WTC11 (cell line): ENCODE measurements around the gene FOXF2. TPM values are rescaled to one million over a fixed set of nuclear protein-coding genes. Genes with fewer than 3 reads are reported as not detected.

ENCODE experiments used
- ATAC-seq: fragments of 200-7000 bp; cut with Tn5 transposase; 2 replicates; pipeline ENCODE4 v1.10.0; 2021; ENCODE audit warnings: mild to moderate bottlenecking, moderate library complexity
- CTCF ChIA-PET: fragments of 300-600 bp; sonication (Branson Sonifier 250); formaldehyde crosslinking; loops from one replicate; lab custom pipeline; 2021; ENCODE audit warnings: antibody characterized with exemption; lab: Charles Lee
- POLR2A ChIA-PET: fragments of 350-600 bp; sonication (Branson Sonifier 250); formaldehyde crosslinking; loops from one replicate; lab custom pipeline; 2021; ENCODE audit warnings: antibody characterized with exemption; lab: Charles Lee
- DNase-seq: peaks from one replicate; pipeline ENCODE4 v3.0.0; 2021; ENCODE audit warnings: low spot score
- H3K27ac Mint-ChIP-seq: 2 replicates; pipeline ENCODE4 v1.8.0; 2021; ENCODE audit warnings: mixed read lengths
- H3K27me3 Mint-ChIP-seq: 2 replicates; pipeline ENCODE4 v1.8.0; 2021; ENCODE audit warnings: low read depth, mild to moderate bottlenecking, moderate library complexity, mixed read lengths
- H3K36me3 Mint-ChIP-seq: 2 replicates; pipeline ENCODE4 v1.8.0; 2021; ENCODE audit warnings: mixed read lengths
- H3K4me1 Mint-ChIP-seq: 2 replicates; pipeline ENCODE4 v1.8.0; 2022; ENCODE audit warnings: mixed read lengths
- H3K4me3 Mint-ChIP-seq: 2 replicates; pipeline ENCODE4 v1.8.0; 2021; ENCODE audit warnings: mild to moderate bottlenecking, moderate library complexity, mixed read lengths
- H3K9me3 Mint-ChIP-seq: 2 replicates; pipeline ENCODE4 v1.8.0; 2021; ENCODE audit warnings: mixed read lengths
- ATF1 ChIP-seq: sonication (generic); formaldehyde crosslinking; IDR thresholded peaks from 2 replicates; pipeline ENCODE4 v1.8.1; 2023; ENCODE audit warnings: mild to moderate bottlenecking, moderate library complexity, missing genetic modification reagents
- ATF2 ChIP-seq: sonication (generic); formaldehyde crosslinking; IDR thresholded peaks from 2 replicates; pipeline ENCODE4 v1.8.1; 2022; ENCODE audit warnings: low read depth, missing genetic modification reagents, borderline replicate concordance
- E2F5 ChIP-seq: sonication (generic); formaldehyde crosslinking; IDR thresholded peaks from 2 replicates; pipeline ENCODE4 v1.8.1; 2022; ENCODE audit warnings: mild to moderate bottlenecking, moderate library complexity, missing genetic modification reagents
- ESRRA ChIP-seq: sonication (generic); formaldehyde crosslinking; IDR thresholded peaks from 2 replicates; pipeline ENCODE4 v1.8.1; 2022; ENCODE audit warnings: mild to moderate bottlenecking, missing genetic modification reagents, borderline replicate concordance
- FOXK1 ChIP-seq: sonication (generic); formaldehyde crosslinking; IDR thresholded peaks from 2 replicates; pipeline ENCODE4 v1.8.0; 2022; ENCODE audit warnings: mild to moderate bottlenecking, moderate library complexity, missing genetic modification reagents
- FOXP1 ChIP-seq: sonication (generic); formaldehyde crosslinking; IDR thresholded peaks from 2 replicates; pipeline ENCODE4 v1.8.0; 2022; ENCODE audit warnings: missing genetic modification reagents, mild to moderate bottlenecking, moderate library complexity, borderline replicate concordance
- NR1H2 ChIP-seq: sonication (generic); formaldehyde crosslinking; IDR thresholded peaks from 2 replicates; pipeline ENCODE4 v1.9.0; 2021; ENCODE audit warnings: mild to moderate bottlenecking, moderate library complexity, missing genetic modification reagents
- SMAD3 ChIP-seq: sonication (generic); formaldehyde crosslinking; IDR thresholded peaks from 2 replicates; pipeline ENCODE4 v1.8.0; 2022; ENCODE audit warnings: missing genetic modification reagents, mild to moderate bottlenecking, borderline replicate concordance
- SMAD4 ChIP-seq: sonication (generic); formaldehyde crosslinking; IDR thresholded peaks from 2 replicates; pipeline ENCODE4 v1.8.0; 2022; ENCODE audit warnings: mild to moderate bottlenecking, missing genetic modification reagents
- TCF7 ChIP-seq: sonication (generic); formaldehyde crosslinking; IDR thresholded peaks from 2 replicates; pipeline ENCODE4 v1.8.0; 2022; ENCODE audit warnings: mild to moderate bottlenecking, low read depth, missing genetic modification reagents, moderate library complexity
- TEAD1 ChIP-seq: sonication (generic); formaldehyde crosslinking; IDR thresholded peaks from 2 replicates; pipeline ENCODE4 v1.8.0; 2022; ENCODE audit warnings: mild to moderate bottlenecking, missing genetic modification reagents
- TEAD4 ChIP-seq: sonication (generic); formaldehyde crosslinking; IDR thresholded peaks from 2 replicates; pipeline ENCODE4 v1.8.0; 2022; ENCODE audit warnings: mild to moderate bottlenecking, missing genetic modification reagents
- TP53 ChIP-seq: sonication (generic); formaldehyde crosslinking; IDR thresholded peaks from 2 replicates; pipeline ENCODE4 v1.8.1; 2023; ENCODE audit warnings: mild to moderate bottlenecking, missing genetic modification reagents
- USF1 ChIP-seq: sonication (generic); formaldehyde crosslinking; IDR thresholded peaks from 2 replicates; pipeline ENCODE4 v1.8.0; 2022; ENCODE audit warnings: mild to moderate bottlenecking, missing genetic modification reagents
- ZNF317 ChIP-seq: sonication (generic); formaldehyde crosslinking; IDR thresholded peaks from 2 replicates; pipeline ENCODE4 v1.8.1; 2023; ENCODE audit warnings: low read depth, mild to moderate bottlenecking, moderate library complexity, missing genetic modification reagents, borderline replicate concordance
- ZNF532 ChIP-seq: fragments of 250-450 bp; sonication (Bioruptor Pico); IDR thresholded peaks from 2 replicates; pipeline ENCODE4 v1.9.0; 2021; ENCODE audit warnings: mild to moderate bottlenecking, borderline replicate concordance
- total RNA-seq: library from RNA; stranded (reverse); gene quantifications from 3 replicates; pipeline ENCODE4 v1.2.3, GENCODE V29; 2021
- TF ChIP-seq, protein P1 (sequence below): fragments of 250-450 bp; sonication (Bioruptor Pico); conservative IDR thresholded peaks from 2 replicates; pipeline ENCODE4 v1.9.0; 2021; ENCODE audit warnings: mild to moderate bottlenecking

Gene FOXF2
- total RNA-seq, 1 experiment from 2014 or later, result 0.11 TPM

DNA sequence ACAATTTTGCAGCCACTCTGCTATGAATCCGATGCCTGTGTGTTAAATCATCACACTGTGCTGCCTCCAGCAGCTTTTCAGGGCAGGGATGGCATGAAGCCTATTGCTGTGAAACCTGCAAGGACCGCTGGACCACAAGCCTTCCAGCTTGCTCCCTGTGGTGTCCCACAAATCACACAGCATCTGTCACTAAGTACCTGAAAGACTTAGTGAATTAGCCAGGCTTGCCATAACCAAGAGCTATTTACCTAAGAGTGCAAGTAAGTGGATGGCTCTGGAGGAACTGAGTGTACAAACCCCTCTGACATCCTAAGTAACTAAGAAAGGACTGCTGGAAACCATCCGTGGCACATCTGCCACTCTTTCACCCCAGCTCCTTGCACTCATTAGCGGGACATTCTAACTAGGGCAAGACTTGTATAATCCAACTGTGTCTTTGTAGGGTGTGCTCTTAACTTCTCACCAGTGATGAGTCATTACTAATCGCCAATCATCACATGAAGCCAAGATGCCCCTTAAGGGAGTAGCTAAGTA, 42.8 kb upstream of the FOXF2 start (continued):
- TF ChIP-seq ZNF317 (CRISPR knock-in tag) (no peak), ATF2 (CRISPR knock-in tag) (no peak), TCF7 (CRISPR knock-in tag) (no peak), E2F5 (no peak), ZNF532 (no peak), TEAD1 (CRISPR knock-in tag) (no peak), ATF1 (CRISPR knock-in tag) (no peak), SMAD3 (no peak), NR1H2 (CRISPR knock-in tag) (no peak), TEAD4 (CRISPR knock-in tag) (no peak)

- Mint-ChIP-seq H3K27me3 (peaks cover 4% of the 10 kb centered on the region), H3K4me1 (peaks cover 38% of the 10 kb centered on the region), H3K4me3 (no peak overlapping the region), H3K9me3 (peaks cover 48% of the 10 kb centered on the region), H3K36me3 (peaks cover 47% of the 10 kb centered on the region)
- ATAC-seq (no peak), DNase-seq (no peak)
- POLR2A ChIA-PET, result no interaction called here
- CTCF ChIA-PET, result interaction anchor here (0.7 to 1.4 kb wide), 5 partner anchors 11 to 176 kb away, joined by 3 to 7 read pairs (median 4); no protein-coding TSS in a partner anchor
- TF ChIP-seq ESRRA (CRISPR knock-in tag) (no peak), FOXK1 (CRISPR knock-in tag) (no peak), TP53 (CRISPR knock-in tag) (no peak), FOXP1 (CRISPR knock-in tag) (no peak), SMAD4 (CRISPR knock-in tag) (no peak), USF1 (CRISPR knock-in tag) (no peak)
- TF ChIP-seq, protein P1, sequence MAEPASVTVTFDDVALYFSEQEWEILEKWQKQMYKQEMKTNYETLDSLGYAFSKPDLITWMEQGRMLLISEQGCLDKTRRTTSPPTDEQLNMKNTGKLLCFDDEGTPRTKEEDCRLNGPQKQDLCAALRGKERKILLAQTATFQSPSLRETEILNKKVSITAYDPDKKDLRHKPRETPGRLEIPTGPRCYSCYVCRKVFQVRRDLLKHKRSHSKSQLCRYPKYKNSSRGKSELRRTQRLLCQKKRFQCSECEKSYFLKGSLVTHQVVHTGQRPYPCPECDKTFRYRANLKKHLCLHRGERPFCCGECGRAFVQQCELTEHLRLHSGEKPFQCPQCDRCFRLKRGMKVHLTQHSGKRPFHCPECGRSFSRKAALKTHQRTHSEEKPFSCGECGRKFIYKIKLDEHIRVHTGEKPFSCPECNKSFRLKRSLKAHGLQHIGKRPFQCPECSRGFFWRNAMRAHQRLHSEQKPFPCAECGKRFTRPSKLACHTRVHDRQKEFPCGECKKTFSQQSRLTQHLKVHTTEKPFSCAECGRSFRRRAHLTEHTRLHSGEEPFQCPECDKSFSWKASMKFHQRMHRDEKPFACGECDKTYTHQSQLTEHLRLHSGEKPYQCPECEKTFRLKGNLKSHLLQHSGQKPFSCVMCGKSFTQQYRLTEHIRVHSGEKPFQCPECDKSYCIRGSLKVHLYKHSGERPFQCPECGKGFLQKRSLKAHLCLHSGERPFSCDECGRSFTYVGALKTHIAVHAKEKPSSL (CRISPR knock-in tag), result no peak
- TF ChIP-seq, all 79 proteins: peak for 0
- no peak overlapping the region for H3K27ac Mint-ChIP-seq
These were observed 42.2 kb upstream of the FOXF2 start for GRCh38 chr6:1347161-1347560.
